Adrenal gland (tissue), 12 donors: Measurements from ENCODE around the gene REPS1. TPM values are rescaled to one million over a fixed set of nuclear protein-coding genes. Genes with fewer than 3 reads are reported as not detected.
A peak's percentile ranks its signal among the peaks of the same experiment; 100 is the strongest.

Experiments used
- DNase-seq, 7 donors: peaks; one replicate each; pipeline ENCODE4 v3.0.0-alpha.2; 2019 to 2020
- H3K27ac ChIP-seq, 5 donors: fragments of 200-600 bp; sonication (generic) in 4 of 5; 1 replicate in 3 of 5; 2 replicates in 2 of 5; pipeline versions ENCODE4 v1.5.1 to v1.8.0; 2016 to 2020; ENCODE audit warnings: mild to moderate bottlenecking in 1 of 5
- H3K27me3 ChIP-seq: fragments of 200-600 bp; 2 replicates; pipeline ENCODE4 v1.8.0; 2021
- H3K36me3 ChIP-seq, 2 donors: fragments of 200-600 bp; replicated peaks in 1 of 2; 1 replicate in 1 of 2; 2 replicates in 1 of 2; pipeline versions ENCODE4 v1.5.1 to v1.8.0; 2018 to 2022
- H3K4me1 ChIP-seq, 2 donors: fragments of 200-600 bp; replicated peaks in 1 of 2; 1 replicate in 1 of 2; 2 replicates in 1 of 2; pipeline versions ENCODE4 v1.5.1 to v1.8.0; 2018 to 2021
- H3K4me3 ChIP-seq, 4 donors: fragments of 200-600 bp; sonication (generic) in 3 of 4; one replicate each; pipeline ENCODE4 v1.5.1; 2016 to 2018
- H3K9me3 ChIP-seq, 3 donors: fragments of 200-600 bp; sonication (generic) in 1 of 3; replicated peaks in 1 of 3; 1 replicate in 2 of 3; 2 replicates in 1 of 3; pipeline versions ENCODE4 v1.5.1 to v1.8.0; 2016 to 2021
- POLR2A ChIP-seq, 2 donors: fragments of 450-650 bp; IDR thresholded peaks; one replicate each; pipeline ENCODE4 v1.6.1; 2017; ENCODE audit warnings: antibody characterized with exemption in 2 of 2, mild to moderate bottlenecking in 2 of 2, moderate library complexity in 1 of 2
- WGBS, 4 donors: extraction: QIAGEN DNeasy Blood & Tissue Kit in 2 of 4; methylation state at CpG; one replicate each; pipeline versions ENCODE4 v1.1.5 to v1.1.7; 2013 to 2017; 5-methylcytosine and 5-hydroxymethylcytosine counted together
- intact Hi-C, 2 donors: fragments of 100-400 bp; cut with DNase I; formaldehyde crosslinking; loops; one replicate each; pipeline versions ENCODE4 v1.14.1 to v1.15.0; 2022 to 2023
- polyA plus RNA-seq, 3 donors: library from polyadenylated mRNA; stranded (reverse); fragments of 200-250 nt in 2 of 3; fragments of 350-450 nt in 1 of 3; fragmentation: Illumina TruSeq in 1 of 3; extraction: RNeasy Lipid Tissue Mini Kit (QIAGEN cat#74804) in 1 of 3; gene quantifications; one replicate each; pipeline ENCODE4 v1.2.3, GENCODE V29; 2013 to 2014
- total RNA-seq, 9 donors: library from RNA; depleted of rRNA in 4 of 9; stranded (reverse); fragments of >200 nt in 4 of 9; fragments of 120-200 nt in 1 of 9; fragmentation: NEBNext Ultra II Directional in 1 of 9; extraction: Animal tissue kit (Norgen Biotek cat#: 25700) in 1 of 9; gene quantifications; one replicate each; pipeline versions ENCODE4 v1.1.0 to v1.2.4, GENCODE V29; 2013 to 2023
- TF ChIP-seq, protein P1 (sequence below), 6 experiments: fragments of 450-650 bp in 4 of 6; fragments of 200-600 bp in 2 of 6; sonication (generic) in 1 of 6; IDR thresholded peaks; 1 replicate in 5 of 6; 2 replicates in 1 of 6; pipeline versions ENCODE4 v1.5.1 to v1.8.0; 2016 to 2021; ENCODE audit warnings: antibody characterized with exemption in 6 of 6, mild to moderate bottlenecking in 2 of 6, moderate library complexity in 1 of 6
- donor health status: healthy with polysubstance abuse.
- donor health status: Bipolar disorder and iron deficiency.
- donor health status: DM: yes; HTN: yes; CAD: no.
- donor health status: DM: no; HTN: no; CAD: no.
- donor health status: DM: no; HTN: no; CAD: no.
- donor health status: DM: yes; HTN: yes; CAD: no.

Gene REPS1
- total and polyA plus RNA-seq, 12 donors, result 19.1 to 36.8 (median 26.4) TPM

DNA sequence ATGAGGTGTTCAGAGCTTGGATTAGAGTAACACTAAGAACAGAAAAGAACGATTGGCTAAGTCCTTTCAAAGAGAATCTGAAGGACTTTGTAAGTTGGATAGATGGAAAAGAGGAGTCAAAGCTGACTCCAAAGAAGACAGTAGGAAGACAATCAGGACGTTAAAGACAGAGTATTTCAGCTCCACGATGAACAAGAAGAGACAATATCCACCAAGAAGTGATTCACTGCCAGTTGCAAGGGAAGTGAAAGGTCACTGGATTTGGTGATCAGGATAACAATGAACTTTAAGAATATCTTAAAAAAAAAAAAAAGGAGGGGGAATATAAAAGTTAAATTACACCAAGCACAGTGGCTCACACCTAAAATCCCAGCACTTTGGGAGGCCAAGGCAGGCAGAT lies 17.9 kb downstream of the REPS1 start:
- H3K4me1 ChIP-seq, result peaks cover 46 to 63% of the 10 kb centered on the region in 2 donors
- intact Hi-C loops, result no loop called here

DNA sequence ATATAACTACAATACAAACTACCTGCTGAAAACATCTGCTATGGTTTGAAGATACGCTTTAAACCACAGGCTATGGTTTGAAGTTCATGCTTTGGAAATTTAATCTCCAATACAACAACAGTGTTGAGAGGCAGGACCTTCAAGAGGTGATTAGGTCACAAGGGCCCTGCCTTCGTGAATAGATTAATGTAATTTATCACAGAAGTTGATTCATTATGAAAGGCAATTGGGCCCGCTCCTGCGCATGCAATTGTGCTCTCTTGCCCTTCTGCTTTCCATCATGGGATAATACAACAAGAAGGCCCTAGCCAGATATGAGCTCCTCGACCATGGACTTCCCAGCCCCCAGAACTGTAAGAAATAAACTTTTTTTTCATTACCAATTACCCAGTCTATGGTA lies 21.2 kb downstream of the REPS1 start:
- no peaks in the 10 kb centered on the region for H3K36me3 ChIP-seq
- no peak overlapping the region for H3K4me3 ChIP-seq
- H3K9me3 ChIP-seq, result no peaks in the 10 kb centered on the region
- WGBS, 4 donors, result 68 to 76% (median 72%) methylated on average over 5 of the region's 5 CpGs
- DNase-seq, result peak in 1 of 7 donors; percentile 21
- no peak overlapping the region for H3K27ac ChIP-seq
- no peak for TF ChIP-seq POLR2A (IDR thresholded peaks at IDR 0.05)
- TF ChIP-seq, protein P1, sequence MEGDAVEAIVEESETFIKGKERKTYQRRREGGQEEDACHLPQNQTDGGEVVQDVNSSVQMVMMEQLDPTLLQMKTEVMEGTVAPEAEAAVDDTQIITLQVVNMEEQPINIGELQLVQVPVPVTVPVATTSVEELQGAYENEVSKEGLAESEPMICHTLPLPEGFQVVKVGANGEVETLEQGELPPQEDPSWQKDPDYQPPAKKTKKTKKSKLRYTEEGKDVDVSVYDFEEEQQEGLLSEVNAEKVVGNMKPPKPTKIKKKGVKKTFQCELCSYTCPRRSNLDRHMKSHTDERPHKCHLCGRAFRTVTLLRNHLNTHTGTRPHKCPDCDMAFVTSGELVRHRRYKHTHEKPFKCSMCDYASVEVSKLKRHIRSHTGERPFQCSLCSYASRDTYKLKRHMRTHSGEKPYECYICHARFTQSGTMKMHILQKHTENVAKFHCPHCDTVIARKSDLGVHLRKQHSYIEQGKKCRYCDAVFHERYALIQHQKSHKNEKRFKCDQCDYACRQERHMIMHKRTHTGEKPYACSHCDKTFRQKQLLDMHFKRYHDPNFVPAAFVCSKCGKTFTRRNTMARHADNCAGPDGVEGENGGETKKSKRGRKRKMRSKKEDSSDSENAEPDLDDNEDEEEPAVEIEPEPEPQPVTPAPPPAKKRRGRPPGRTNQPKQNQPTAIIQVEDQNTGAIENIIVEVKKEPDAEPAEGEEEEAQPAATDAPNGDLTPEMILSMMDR (IDR thresholded peaks at IDR 0.05), result no peak
- H3K4me1 ChIP-seq, result peaks cover 20 to 46% of the 10 kb centered on the region in 2 donors
- H3K27me3 ChIP-seq, result no peaks in the 10 kb centered on the region
- intact Hi-C loops, result no loop called here

More for the DNA sequence above, 17.9 kb downstream of the REPS1 start:
- peak overlapping the region in 1 of 4 donors; percentile 14 for H3K4me3 ChIP-seq
- WGBS, 4 donors, result 29 to 51% (median 33%) methylated on average over 3 of the region's 3 CpGs
- TF ChIP-seq POLR2A (IDR thresholded peaks at IDR 0.05), result no peak
- TF ChIP-seq, protein P1 (IDR thresholded peaks at IDR 0.05), result no peak
- no peak for DNase-seq
- no peaks in the 10 kb centered on the region for H3K9me3 ChIP-seq
- H3K27ac ChIP-seq, result peak overlapping the region in 4 of 5 donors; percentile 47 to 79 (median 68)
- H3K36me3 ChIP-seq, result no peaks in the 10 kb centered on the region
- no peaks in the 10 kb centered on the region for H3K27me3 ChIP-seq

DNA sequence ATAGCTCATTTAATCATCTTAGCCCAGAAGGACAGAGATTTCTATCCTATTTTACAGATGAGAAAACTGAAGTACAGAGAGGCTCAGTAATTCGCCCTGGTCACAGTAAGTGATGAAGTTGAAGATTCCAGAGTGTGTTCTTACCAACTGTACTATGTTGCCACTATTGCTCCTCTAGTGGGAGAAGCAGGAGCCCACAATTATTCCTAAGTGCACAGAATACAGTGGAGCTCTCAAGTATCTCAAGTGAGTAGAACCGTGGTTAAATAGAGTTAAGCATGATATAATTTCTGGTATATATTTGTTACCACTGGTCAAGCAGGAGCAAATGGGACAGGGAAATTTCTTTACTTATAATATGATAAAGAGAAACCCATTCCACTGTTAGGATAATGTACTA lies 22.1 kb downstream of the REPS1 start:
- Histone ChIP-seq H3K4me3 (no peak overlapping the region), H3K27me3 (no peaks in the 10 kb centered on the region), H3K27ac (no peak overlapping the region), H3K4me1 (peaks cover 11 to 37% of the 10 kb centered on the region in 2 donors), H3K36me3 (no peaks in the 10 kb centered on the region), H3K9me3 (no peaks in the 10 kb centered on the region)
- intact Hi-C loops, result no loop called here
- DNase-seq, result no peak
- 94 to 100% (median 95%) methylated on average over 2 of the region's 2 CpGs for WGBS, 4 donors
- no peak for TF ChIP-seq POLR2A (IDR thresholded peaks at IDR 0.05)
- TF ChIP-seq, protein P1 (IDR thresholded peaks at IDR 0.05), result no peak

DNA sequence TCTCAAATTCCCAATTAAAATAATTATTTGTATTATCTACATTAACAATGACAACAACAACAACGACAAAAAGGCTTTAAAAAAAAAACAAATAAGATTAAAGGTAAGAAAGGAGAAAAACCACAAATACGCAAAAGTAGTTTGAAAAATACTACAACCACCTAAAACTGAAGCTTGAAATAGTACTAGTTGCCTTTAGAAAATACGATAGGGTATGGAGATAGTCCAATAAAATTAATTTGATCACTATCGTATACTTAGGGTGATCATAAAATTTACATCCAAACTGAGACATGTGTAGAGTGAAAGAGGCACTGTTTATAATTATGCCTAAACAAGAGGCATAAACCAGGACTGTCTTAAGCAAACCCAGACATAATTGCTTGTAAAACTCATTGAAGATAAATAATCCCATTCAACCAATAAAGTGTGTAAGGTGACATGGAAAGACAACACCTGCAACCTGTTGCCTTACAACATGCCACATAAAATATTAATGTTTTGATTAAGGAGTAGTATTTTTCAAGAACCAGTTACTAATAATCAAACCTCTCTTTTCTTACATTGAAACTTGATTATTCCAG lies 22.7 kb downstream of the REPS1 start:
- peaks cover 5 to 31% of the 10 kb centered on the region in 2 donors for H3K4me1 ChIP-seq
- no peaks in the 10 kb centered on the region for H3K9me3 ChIP-seq
- no peak overlapping the region for H3K4me3 ChIP-seq
- H3K27ac ChIP-seq, result no peak overlapping the region
- WGBS, 4 donors, result 90 to 95% (median 93%) methylated on average over 4 of the region's 4 CpGs
- no peaks in the 10 kb centered on the region for H3K27me3 ChIP-seq
- TF ChIP-seq, protein P1 (IDR thresholded peaks at IDR 0.05), result no peak
- no peak for TF ChIP-seq POLR2A (IDR thresholded peaks at IDR 0.05)
- DNase-seq, result no peak
- H3K36me3 ChIP-seq, result no peaks in the 10 kb centered on the region
- intact Hi-C loops, result no loop called here
